GM19099 (cell line): Measurements from ENCODE around the gene CCDC7.

Source experiments
- POLR2A ChIP-seq: IDR thresholded peaks from 3 replicates; pipeline ENCODE4 v1.6.1; 2011; ENCODE audit warnings: low read depth; ENCODE audit not compliant: insufficient read length; ENCODE audit errors: extremely low read depth

The CCDC7 gene

DNA sequence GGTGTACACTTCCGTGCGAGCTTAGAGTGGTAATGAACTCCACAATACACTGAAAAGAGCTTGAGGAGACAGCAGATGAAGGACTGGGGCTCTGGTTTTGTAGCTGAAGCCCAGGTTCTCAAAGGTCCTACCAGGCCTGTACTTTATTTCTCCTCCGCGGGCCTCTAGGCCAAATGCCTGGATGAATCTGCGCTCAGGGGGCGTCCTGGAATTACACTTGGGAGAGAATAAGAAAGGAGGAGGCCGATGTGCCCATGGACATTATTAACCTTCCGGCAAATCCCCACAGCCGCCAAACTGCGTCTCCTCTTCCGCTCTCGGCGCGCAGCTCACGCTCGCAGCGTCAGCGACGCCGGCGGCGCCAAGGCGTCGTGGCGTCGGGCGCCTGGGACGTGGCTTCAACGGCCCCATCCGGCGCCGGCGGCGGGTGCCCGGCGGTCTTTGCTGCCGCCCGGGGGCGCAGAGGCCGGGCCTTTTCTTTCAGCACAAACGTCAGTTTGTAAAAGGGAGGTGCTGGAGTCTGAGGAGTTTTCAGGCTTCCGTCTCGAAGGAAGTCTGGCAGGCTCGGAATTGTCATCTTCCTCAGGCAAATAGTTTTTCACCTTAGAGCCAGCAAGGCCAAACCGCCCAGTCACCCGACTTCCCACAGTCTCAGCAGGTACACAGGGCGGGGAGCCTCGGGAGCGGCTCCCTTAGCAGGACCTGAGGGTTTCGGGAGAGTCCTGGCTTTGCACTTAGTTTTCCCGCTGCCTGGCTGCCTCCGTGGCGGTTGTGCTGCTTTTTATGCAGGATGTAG lies at the start of gene CCDC7:
Gene CCDC7, plus strand, starts transcription at position 401 of the 796 bp plus-strand sequence. CDS start 5,503 bp downstream, outside the sequence.
- TF ChIP-seq POLR2A, result peak; percentile 97

DNA sequence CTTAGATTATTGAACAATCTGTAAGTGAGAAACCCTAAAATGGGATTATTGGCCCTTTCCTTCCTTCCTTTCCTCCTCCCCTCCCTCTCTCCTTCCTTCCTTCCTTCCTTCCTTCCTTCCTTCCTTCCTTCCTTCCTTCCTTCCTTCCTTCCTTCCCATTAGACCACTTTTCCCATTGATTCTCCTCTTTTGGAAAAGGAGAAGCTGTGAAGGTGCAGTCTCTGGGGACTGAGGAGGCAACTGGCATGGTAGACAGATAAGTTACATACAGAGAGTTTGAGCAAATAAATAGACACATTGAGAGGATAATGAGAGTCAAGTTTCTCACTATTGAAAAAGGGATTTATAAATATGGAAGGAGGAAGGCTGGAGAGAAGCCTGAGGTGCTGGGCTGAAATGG lies 45.0 kb upstream of the CCDC7 start:
- TF ChIP-seq POLR2A, result no peak

DNA sequence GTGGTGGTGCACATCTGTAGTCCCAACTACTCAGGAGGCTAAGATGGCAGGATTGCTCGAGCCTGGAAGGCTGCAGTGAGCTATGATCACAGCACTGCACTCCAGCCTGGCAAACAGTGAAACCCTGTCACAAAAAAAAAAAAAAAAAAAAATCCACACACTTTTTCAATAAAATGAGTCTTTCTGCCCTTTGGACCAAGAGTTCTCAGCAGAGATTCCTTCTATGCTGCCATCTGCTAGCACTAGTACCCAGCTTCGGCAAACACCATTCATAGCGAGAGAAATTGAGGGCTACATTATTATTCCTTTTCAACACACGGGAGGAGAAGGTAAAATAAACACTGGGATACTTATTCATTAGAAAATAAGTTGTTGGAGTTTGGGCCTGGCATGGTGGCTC lies 43.4 kb upstream of the CCDC7 start:
- no peak for TF ChIP-seq POLR2A

DNA sequence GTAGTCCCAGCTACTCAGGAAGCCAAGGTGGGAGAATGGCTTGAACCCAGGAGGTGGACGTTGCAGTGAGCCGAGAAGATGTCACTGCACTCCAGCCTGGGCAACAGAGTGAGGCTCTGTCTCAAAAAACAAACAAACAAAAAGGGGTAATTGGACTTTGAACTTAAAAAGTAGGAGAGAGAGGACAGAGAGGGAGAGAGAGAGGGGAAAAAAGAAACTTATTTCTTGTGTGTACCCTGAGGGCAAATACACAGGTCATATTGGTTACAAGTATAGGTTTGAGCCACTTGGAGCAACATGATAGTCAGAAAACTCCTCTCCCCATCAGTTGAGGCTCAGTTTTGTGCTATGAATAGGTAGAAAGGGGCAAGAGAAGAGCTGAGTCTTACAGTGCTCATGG lies 42.8 kb upstream of the CCDC7 start:
- TF ChIP-seq POLR2A, result no peak

DNA sequence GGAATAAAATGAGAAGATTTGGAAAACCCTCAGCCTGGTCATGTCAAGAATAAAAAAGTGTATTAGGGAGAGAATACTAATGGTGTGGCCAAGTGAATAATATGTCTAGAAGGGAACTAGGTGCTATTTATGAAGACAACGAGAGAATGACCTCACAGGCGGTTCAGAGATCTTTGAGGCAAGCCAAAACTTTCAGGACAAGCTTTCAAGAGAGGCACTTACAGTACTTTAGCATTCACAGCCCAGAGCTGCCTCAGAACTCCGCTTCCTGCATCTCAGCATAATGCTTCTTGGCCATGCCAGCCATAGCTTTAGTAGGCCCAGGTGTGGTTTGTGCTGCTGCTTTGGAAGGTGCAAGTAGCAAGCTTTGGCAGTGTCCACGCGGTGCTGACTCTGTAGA lies 37.2 kb upstream of the CCDC7 start:
- TF ChIP-seq POLR2A, result no peak

DNA sequence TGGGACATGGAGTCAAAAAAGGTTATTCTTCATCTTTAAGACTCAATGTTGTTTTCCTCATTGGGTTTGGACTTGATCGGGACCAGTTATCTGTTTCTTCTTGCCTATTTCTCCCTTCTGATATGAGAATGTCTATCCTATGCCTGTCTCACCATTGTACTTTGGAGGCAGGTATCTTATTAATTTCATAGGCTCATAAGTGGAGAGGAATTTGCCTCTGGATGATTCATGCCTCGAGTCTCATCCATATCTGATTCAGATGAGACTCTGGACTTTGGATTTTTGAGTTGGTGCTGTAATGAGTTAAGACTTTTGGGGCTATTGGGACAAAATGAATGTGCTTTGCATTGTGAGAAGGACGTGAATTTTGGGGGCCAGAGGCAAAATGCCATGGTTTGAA lies 36.2 kb upstream of the CCDC7 start:
- no peak for TF ChIP-seq POLR2A

DNA sequence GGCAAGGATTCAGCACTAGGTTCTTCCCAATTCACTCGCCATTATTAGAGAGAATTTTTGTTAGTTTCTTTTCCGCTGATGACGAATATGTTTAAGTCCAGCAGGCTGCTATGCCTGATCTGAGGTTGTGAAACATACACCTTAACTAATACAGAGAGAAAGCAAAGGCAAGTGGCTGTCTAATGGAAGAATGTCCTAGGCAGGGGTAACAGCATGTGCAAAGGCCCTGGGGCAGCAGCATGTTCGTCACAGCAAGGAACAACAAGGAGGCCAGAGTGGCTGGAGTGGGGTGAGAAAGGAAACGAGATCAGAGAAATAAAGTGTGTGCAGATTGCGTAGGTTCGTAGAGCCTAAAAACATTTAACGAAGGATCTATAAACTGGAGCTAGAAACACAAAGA lies 35.4 kb upstream of the CCDC7 start:
- no peak for TF ChIP-seq POLR2A

DNA sequence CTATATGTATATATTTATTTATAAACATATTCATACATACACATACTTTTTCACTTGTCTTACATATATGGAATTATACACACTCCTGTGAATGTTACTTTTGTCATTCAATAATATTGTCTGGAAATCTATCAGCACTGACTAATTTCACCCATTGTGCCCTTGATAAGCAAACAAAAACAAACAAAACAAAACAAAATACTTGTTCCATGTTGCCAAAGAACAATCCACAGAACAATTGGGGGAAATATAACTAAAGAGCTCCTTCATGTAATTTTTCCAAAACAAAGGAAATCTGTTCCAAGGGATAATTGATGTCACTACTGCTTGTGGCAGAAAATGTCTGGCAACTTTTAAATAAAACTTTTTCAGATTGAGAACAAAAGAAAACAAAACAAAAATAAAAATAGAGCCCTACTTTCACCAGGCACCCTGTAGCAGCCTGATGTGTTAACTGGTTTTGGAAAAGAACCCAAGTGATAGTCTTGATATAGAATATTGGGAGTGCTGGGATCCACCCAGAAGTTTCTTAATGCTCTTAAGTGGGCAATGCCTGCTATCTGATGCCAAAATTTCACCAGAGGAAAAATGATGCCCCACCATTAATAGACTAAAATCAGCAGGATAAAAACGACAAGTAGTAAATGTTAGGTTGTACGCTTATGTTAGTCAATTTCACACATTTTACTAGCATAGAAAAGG lies 34.0 kb upstream of the CCDC7 start:
- no peak for TF ChIP-seq POLR2A

DNA sequence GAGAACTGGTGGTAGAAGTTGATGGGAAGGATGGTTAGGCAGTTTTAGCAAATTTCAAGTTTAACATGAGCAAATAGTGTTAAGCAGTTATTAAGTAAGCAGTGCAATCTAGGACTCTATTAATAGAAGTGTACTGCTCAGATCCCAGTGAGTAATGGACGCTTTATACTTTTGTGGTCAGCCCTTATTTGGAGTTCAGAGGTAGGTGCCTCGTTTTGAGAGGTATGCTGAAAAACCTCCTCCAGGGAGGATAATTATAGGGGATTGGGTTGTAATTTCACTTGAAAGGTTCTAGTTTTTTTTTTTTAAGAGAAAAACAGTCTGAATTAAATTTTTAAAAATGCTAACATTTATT lies 33.5 kb upstream of the CCDC7 start:
- no peak for TF ChIP-seq POLR2A

DNA sequence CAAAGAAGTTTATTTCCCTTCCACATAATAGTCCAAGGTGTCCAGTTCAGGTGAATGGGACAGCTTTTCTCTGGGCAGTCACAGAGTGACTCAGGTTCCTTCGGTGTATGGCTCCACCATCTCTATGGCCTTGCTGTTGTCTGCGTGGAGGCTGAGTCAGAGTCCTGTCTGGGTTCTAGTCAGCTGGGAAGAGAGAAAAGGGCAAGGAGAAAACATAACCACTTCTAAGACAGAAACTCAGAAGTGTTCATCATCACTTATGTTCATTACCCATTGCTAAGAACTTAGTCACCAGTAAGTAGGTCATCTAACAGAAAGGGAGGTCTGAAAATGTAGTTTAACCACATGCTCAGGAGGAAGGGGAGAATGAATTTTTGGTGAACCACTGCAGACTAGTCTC lies 32.4 kb upstream of the CCDC7 start:
- TF ChIP-seq POLR2A, result no peak

DNA sequence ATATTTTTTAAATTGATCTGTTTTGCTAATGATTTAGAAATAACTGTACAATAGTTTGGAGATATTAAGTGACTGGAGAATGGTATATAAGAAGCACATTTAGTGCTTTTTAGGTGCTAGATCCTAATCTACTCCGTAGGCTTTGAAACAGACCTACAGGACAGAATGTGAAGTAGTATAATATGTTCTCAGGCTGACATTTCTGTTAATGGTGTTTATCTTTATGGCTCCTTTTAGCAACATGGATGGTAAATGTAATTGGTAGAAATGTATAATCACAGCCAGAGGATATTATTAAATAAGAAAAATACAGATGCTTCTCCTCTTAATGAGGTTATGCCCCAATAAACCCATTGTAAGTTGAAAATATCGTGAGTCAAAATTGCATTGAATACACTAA lies 30.6 kb upstream of the CCDC7 start:
- TF ChIP-seq POLR2A, result no peak

DNA sequence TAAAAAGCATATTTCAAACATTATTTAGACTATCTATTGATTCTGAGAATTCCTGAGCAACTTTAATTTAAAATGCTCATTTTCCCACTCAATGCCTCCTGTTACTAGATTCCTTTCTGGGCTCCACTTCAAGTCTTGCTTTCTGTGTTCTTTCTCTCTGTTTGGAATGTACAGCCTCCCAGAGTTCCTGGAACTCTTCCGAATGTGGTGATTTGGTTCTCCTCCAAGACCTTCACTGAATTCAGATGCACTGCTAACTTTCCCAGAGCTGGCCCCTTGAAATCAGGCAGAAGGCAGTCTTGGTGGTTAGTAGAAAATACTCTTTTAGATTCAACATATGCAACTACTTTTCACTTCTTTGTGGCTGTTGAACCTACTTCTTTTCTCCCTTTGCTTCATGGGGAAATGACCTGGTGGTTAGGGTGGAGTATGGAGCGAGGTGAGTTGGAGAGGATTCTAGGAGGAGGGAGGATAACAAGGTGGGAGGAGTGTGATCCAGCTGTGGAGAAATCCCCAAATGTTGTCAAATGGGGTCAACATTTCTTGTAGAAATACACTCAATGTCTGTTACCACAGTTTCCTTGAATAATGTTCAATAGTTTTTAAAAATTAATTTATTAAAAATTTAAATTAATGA lies 27.9 kb upstream of the CCDC7 start:
- no peak for TF ChIP-seq POLR2A

DNA sequence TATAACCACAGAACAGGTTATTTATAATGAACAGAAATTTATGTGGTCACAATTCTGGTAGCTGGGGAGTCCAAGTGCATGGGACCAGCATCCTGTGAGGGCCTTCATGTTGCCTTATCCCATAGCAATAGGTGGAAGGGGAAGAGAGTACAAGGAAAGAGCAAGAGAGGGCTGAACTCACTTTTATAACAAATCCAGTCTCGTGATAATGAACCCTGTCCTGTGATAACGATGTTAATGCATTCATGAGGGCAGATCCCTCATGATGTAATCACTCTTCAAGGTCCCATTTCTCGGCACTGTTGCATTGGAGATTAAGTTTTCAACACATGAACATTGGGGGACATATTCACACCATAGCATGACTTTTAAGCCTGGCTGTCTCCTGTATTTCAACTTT lies 27.4 kb upstream of the CCDC7 start:
- no peak for TF ChIP-seq POLR2A

DNA sequence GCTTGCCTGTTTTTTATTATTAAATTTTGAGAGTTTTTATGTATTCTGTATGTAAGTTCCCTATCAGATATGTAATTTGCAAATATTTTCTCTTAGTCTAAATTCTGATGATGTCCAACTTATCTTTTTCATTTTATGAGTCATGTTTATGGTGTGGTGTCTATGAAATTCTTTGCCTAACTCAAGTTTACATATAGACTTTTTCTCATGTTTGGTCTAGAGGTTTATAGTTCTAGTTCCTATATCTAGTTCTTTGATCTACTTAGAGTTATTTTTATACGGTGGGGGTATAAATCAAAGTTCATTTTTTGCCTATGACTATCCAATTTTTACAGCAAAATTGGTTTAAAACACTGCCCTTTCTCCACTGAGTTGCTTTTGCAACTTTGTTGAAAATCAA lies 26.3 kb upstream of the CCDC7 start:
- no peak for TF ChIP-seq POLR2A

DNA sequence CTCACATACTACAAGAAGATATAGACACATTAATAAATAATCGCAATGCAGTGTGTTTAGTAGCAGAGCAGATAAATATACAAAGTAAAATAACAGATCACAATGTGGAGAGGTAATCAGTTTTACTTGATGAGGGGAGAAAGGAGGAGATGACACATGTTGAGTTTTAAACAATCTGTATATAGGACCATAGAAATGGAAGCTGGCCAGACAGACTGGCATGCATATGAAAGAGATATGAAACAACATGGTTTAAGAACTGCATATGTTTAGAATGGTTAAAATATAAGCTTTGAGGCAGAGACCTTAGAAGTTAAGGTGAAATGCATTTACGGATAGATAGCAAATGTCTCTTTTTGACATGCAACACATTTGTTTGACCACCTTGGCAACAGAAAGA lies 19.8 kb upstream of the CCDC7 start:
- no peak for TF ChIP-seq POLR2A

DNA sequence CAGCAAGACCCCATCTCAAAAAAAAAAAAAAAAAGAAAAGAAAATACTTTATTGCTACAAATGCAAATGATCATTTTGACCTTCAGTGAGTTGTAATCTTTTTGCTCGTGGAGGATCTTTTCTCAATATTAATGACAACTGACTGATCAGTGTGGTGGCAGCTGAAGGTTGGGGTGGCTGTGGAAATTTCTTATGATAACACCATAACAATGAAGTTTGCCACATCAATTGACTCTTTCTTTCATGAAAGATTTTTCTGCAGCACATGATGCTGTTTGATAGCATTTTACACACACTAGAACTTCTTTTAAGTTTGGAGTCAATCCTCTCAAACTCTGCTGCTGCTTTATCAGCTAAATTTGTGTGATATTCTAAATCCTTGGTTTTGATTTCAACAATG lies 12.4 kb upstream of the CCDC7 start:
- no peak for TF ChIP-seq POLR2A
